ENCODE results near the gene SARDH.

GRCh38 chr9:133670466-133670865 lies 67.7 kb downstream of the SARDH start:
- TF ChIP-seq CTCF (IDR thresholded peaks at IDR 0.05; ENCODE audit: low read depth, low read length) (no peak), POLR2A (IDR thresholded peaks at IDR 0.05; ENCODE audit: extremely low read depth, insufficient read length) (no peak), MYC (IDR thresholded peaks at IDR 0.05; ENCODE audit: low read depth, low read length) (no peak)

All from NB4 (cell line).